Gastroesophageal sphincter (tissue), 3 donors: ENCODE measurements around the gene ZNF511.

Experiments
- EP300 ChIP-seq: sonication (generic); formaldehyde crosslinking; IDR thresholded peaks from one replicate; pipeline ENCODE4 v1.6.1; 2017; ENCODE audit warnings: antibody characterized with exemption, mild to moderate bottlenecking
- TF ChIP-seq, protein P1 (sequence below), 4 experiments: fragments of 200-600 bp in 2 of 4; fragments of 450-650 bp in 2 of 4; sonication (generic) in 1 of 4; IDR thresholded peaks; one replicate each; pipeline ENCODE4 v1.5.1; 2017 to 2019; ENCODE audit warnings: antibody characterized with exemption in 4 of 4, mild to moderate bottlenecking in 2 of 4, moderate library complexity in 2 of 4

DNA sequence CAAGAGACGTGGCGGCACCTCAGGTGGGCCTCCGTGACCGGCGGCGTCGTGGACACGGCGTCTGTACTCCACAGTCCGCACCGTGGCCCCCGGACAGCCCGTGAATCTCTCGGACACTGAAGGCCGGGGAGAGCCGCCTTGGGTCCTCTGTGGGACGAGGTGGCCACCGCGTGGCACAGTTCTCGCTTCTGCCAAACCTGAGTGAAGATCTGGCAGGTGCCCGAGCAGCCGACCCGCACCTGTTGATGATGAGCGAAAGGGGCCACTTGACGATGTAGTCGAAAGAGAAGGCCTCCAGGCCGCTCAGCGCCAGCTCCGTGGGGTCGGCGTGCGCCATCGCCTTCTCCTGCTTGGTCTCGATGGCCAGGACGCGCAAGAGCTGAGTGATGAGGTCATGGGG is 23.5 kb upstream of the ZNF511 start:
- no peak for TF ChIP-seq EP300
- TF ChIP-seq, protein P1, sequence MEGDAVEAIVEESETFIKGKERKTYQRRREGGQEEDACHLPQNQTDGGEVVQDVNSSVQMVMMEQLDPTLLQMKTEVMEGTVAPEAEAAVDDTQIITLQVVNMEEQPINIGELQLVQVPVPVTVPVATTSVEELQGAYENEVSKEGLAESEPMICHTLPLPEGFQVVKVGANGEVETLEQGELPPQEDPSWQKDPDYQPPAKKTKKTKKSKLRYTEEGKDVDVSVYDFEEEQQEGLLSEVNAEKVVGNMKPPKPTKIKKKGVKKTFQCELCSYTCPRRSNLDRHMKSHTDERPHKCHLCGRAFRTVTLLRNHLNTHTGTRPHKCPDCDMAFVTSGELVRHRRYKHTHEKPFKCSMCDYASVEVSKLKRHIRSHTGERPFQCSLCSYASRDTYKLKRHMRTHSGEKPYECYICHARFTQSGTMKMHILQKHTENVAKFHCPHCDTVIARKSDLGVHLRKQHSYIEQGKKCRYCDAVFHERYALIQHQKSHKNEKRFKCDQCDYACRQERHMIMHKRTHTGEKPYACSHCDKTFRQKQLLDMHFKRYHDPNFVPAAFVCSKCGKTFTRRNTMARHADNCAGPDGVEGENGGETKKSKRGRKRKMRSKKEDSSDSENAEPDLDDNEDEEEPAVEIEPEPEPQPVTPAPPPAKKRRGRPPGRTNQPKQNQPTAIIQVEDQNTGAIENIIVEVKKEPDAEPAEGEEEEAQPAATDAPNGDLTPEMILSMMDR (IDR thresholded peaks at IDR 0.05): no peak
